ENCODE measurements around the gene LEFTY1.
"Not testable (repeated sequence)": the region's sequence is repeated elsewhere in the genome, so short reads cannot be mapped to it uniquely, and the experiment has no call there.

Gene LEFTY1

GRCh38 chr1:225914947-225915346 lies 26.0 kb upstream of the LEFTY1 start:
- no peak for DNase-seq

- no peak for DNase-seq
Measured at GRCh38 chr1:225914391-225914790, 25.4 kb upstream of the LEFTY1 start.

- DNase-seq = no peak
Measured at GRCh38 chr1:225911191-225912130, 22.5 kb upstream of the LEFTY1 start.

GRCh38 chr1:225909477-225909876 lies 20.5 kb upstream of the LEFTY1 start:
- no peak for DNase-seq

- DNase-seq = peak; percentile 15
Measured at GRCh38 chr1:225908773-225909172, 19.8 kb upstream of the LEFTY1 start.

GRCh38 chr1:225908013-225908640 lies 19.2 kb upstream of the LEFTY1 start:
- no peak for DNase-seq

- DNase-seq = no peak
Measured at GRCh38 chr1:225907341-225907740, 18.4 kb upstream of the LEFTY1 start.

GRCh38 chr1:225906467-225906866 lies 17.5 kb upstream of the LEFTY1 start:
- no peak for DNase-seq

- no peak for DNase-seq
Measured at GRCh38 chr1:225903623-225904022, 14.7 kb upstream of the LEFTY1 start.

- no peak for DNase-seq
Measured at GRCh38 chr1:225899044-225899925, 10.3 kb upstream of the LEFTY1 start.

GRCh38 chr1:225897595-225898514 lies 8.9 kb upstream of the LEFTY1 start:
- DNase-seq = peak; percentile 15

GRCh38 chr1:225896937-225897549 lies 8.1 kb upstream of the LEFTY1 start:
- no peak for DNase-seq

GRCh38 chr1:225896494-225896893 lies 7.5 kb upstream of the LEFTY1 start:
- DNase-seq = no peak

- no peak for DNase-seq
Measured at GRCh38 chr1:225892307-225892706, 3.4 kb upstream of the LEFTY1 start.

GRCh38 chr1:225891229-225891972 lies 2.5 kb upstream of the LEFTY1 start:
- DNase-seq = no peak

GRCh38 chr1:225890346-225891228 lies 1.6 kb upstream of the LEFTY1 start:
- DNase-seq = no peak

GRCh38 chr1:225889743-225890142 lies 797 bp upstream of the LEFTY1 start:
- DNase-seq = no peak

- DNase-seq = no peak
Measured at GRCh38 chr1:225888289-225888897, 553 bp downstream of the LEFTY1 start.

- not testable (repeated sequence) for DNase-seq
Measured at GRCh38 chr1:225887554-225888288, 1.2 kb downstream of the LEFTY1 start.

All from NCI-H1092 treated with DMSO at 0.1 percent for 48 hours (cell line).